IPS DF 6.9 (cell line): ENCODE measurements around the gene ABLIM1.

ENCODE experiments used
- DNase-seq: peaks from one replicate; pipeline ENCODE4 v3.0.0-alpha.2; 2013; ENCODE audit warnings: low read depth, low spot score
- H3K27ac ChIP-seq: one replicate; pipeline ENCODE4 v1.5.1; 2013; ENCODE audit warnings: low read length, control low read depth
- H3K27me3 ChIP-seq: 2 replicates; pipeline ENCODE4 v1.6.1; 2013; ENCODE audit warnings: mild to moderate bottlenecking, low read length; ENCODE audit not compliant: control insufficient read depth, insufficient read depth
- H3K36me3 ChIP-seq: 2 replicates; pipeline ENCODE4 v1.6.1; 2013; ENCODE audit warnings: low read length; ENCODE audit not compliant: control insufficient read depth, insufficient read depth
- H3K4me1 ChIP-seq: 2 replicates; pipeline ENCODE4 v1.6.1; 2013; ENCODE audit warnings: low read length; ENCODE audit not compliant: control insufficient read depth, insufficient read depth
- H3K4me3 ChIP-seq: 2 replicates; pipeline ENCODE4 v1.5.1; 2013; ENCODE audit warnings: mild to moderate bottlenecking, low read length
- H3K9me3 ChIP-seq: 2 replicates; pipeline ENCODE4 v1.6.1; 2013; ENCODE audit warnings: low read length, inconsistent platforms; ENCODE audit not compliant: control insufficient read depth, insufficient read depth
- WGBS: extraction: QIAGEN DNeasy Blood & Tissue Kit; methylation state at CpG from one replicate; pipeline ENCODE4 v1.1.7; 2013; ENCODE audit warnings: mixed read lengths, missing lambda C conversion rate; ENCODE audit not compliant: insufficient read length, insufficient coverage; 5-methylcytosine and 5-hydroxymethylcytosine counted together

ABLIM1 gene

DNA sequence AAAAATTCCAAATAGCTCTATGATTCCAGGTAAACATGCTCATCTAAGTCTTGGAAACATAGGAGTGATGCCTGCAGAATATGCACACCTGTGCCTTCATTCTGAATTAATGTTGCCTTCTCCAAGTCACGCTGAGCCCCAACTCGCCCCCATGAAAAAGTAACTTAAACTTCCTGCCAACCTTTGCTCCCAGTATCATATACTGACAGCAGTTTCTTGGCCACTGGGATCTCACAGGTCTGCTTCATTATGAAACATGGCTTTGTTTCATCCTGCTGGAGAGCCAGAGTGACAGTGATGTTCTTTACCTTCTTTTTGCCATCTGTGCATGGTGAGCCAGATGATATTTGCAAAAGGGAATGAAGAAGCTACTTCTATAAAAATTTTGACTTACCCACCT is 34.9 kb downstream of the ABLIM1 start:
- no peak overlapping the region for H3K27ac ChIP-seq
- H3K9me3 ChIP-seq = no peaks in the 10 kb centered on the region
- WGBS = no CpG with 5 or more reads among the region's 2 CpGs
- H3K27me3 ChIP-seq = no peaks in the 10 kb centered on the region
- H3K4me3 ChIP-seq = no peak overlapping the region
- H3K4me1 ChIP-seq = peaks cover 3% of the 10 kb centered on the region; the same call in 1 of the 2 replicates
- DNase-seq = no peak
- no peaks in the 10 kb centered on the region for H3K36me3 ChIP-seq

DNA sequence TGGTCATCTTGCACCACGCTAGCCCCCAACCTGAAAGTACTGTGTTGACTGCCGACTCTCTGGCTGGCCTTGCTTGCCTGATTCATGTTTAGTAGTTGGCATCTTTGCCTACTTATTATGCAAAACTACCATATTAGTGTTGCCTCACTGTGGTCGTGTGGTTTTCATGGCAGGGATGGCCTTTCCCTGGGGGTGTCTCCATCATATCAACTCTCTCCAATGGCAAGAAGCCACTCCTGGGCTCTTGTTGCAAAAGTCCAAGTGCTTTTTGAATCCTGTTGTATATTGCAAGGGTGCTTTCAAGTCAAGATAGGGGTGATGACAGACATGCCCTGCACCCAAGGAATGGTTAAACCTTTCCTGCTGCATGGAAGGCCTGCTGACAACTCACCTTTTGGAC is 39.4 kb downstream of the ABLIM1 start:
- Histone ChIP-seq H3K9me3 (no peaks in the 10 kb centered on the region), H3K4me1 (peaks cover 3% of the 10 kb centered on the region; the same call in 1 of the 2 replicates), H3K27ac (no peak overlapping the region), H3K4me3 (no peak overlapping the region), H3K27me3 (no peaks in the 10 kb centered on the region), H3K36me3 (no peaks in the 10 kb centered on the region)
- no CpG with 5 or more reads among the region's 3 CpGs for WGBS
- no peak for DNase-seq

DNA sequence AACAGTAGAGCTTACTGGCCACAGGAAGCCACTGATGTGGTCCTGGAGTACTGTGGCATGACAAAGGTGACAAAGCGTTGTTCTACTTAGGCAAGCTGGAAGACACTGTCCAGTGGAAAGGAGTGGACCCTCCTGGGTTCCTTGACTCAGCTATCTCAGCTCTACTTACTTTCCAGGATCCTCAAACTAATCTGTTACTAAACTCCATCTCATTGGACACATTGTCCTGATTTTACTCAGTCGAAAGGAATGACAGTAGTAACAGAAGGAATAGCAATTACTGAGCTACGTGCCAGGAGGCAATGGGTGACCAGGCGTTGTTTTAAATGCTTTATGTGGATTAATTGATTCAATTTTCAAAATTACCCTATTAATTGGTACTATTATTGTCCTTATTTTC is 41.6 kb downstream of the ABLIM1 start:
- no peaks in the 10 kb centered on the region for H3K36me3 ChIP-seq
- no CpG with 5 or more reads among the region's 4 CpGs for WGBS
- no peaks in the 10 kb centered on the region for H3K9me3 ChIP-seq

DNA sequence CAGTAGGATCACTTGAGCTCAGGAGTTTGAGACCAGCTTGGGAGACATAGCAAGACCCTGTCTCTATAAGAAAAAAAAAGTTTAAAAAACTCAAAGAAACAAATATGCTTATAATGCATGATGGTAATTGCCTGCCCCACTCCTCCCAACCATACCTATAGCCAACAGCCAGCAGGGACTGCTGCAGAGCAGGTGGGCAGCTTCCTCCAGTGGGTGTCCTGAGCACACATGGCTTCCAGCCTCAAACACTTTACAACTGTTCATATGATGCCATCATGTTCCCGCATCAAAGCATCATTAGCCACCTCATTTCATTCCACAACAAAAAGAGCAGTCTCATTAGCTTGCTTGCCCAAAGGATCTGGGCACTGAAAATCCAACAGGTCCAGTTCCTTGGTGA is 42.0 kb downstream of the ABLIM1 start:
- Histone ChIP-seq H3K27ac (no peak overlapping the region), H3K36me3 (no peaks in the 10 kb centered on the region), H3K4me1 (no peaks in the 10 kb centered on the region), H3K27me3 (no peaks in the 10 kb centered on the region), H3K4me3 (no peak overlapping the region), H3K9me3 (no peaks in the 10 kb centered on the region)
- no peak for DNase-seq
- WGBS = no CpG with 5 or more reads among the region's 1 CpG

More for the DNA sequence above, 41.6 kb downstream of the ABLIM1 start:
- Histone ChIP-seq H3K27ac (no peak overlapping the region), H3K4me1 (no peaks in the 10 kb centered on the region), H3K4me3 (no peak overlapping the region), H3K27me3 (no peaks in the 10 kb centered on the region)
- no peak for DNase-seq

DNA sequence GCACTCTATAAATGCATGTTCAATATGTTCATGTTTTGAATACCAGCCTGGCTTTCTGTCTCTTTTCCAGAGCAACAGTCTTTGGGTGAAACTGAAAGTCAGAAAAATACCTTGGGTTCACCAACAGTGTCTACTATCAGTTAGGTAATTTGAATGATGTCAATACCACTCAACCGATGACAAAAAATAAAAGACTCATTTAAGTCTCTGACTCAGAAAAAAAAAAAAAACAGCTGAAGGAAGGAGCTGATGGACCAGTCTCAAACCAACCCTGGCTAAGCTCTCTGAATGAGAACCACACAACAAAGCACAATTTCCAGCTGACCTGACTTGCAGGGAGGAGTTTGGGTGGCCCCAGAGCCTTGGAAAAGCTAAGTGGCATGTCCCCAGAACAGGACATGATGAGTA is 42.5 kb downstream of the ABLIM1 start:
- H3K4me1 ChIP-seq = no peaks in the 10 kb centered on the region
- no CpG with 5 or more reads among the region's 1 CpG for WGBS
- H3K9me3 ChIP-seq = no peaks in the 10 kb centered on the region
- H3K36me3 ChIP-seq = no peaks in the 10 kb centered on the region
- H3K27me3 ChIP-seq = no peaks in the 10 kb centered on the region
- H3K27ac ChIP-seq = no peak overlapping the region
- H3K4me3 ChIP-seq = no peak overlapping the region
- DNase-seq = no peak

DNA sequence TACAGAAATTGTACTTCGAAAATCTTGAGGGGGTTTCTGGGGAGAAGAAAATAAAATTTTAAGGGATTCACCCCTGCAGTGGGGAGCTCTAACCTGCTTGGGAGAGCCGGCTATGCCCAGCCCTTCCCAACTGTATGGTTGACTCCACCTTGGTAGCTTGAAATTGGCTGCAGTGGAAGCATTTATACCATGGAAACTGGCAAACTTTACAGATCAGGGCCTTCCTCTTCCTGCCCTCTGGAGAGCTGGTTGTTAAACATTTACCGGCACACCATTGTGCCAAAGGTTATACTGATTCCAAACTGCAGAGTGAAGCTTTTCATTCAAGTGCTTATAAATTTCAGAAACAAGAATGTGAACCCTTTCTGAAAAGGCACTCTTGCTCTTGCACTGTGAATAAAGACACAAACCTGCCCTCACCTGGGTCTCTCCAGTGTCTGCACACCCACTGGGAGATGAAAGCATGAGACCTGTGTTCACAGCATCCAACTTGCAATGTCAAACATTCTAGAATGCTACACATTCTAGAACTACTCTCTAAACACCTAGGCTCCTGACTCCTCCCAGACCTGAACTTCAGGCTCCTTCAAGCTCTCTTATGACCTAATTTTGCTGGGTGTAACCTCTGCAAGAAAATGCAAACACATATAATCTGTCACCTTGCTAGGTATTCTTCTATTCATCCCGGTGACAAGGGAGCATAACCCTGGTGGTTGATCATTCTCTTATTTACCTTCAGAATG is 44.7 kb downstream of the ABLIM1 start:
- WGBS = no CpG with 5 or more reads among the region's 4 CpGs
- Histone ChIP-seq H3K4me1 (no peaks in the 10 kb centered on the region), H3K27ac (no peak overlapping the region), H3K4me3 (no peak overlapping the region), H3K27me3 (no peaks in the 10 kb centered on the region; the same call in 1 of the 2 replicates), H3K36me3 (no peaks in the 10 kb centered on the region), H3K9me3 (no peaks in the 10 kb centered on the region)
- no peak for DNase-seq

DNA sequence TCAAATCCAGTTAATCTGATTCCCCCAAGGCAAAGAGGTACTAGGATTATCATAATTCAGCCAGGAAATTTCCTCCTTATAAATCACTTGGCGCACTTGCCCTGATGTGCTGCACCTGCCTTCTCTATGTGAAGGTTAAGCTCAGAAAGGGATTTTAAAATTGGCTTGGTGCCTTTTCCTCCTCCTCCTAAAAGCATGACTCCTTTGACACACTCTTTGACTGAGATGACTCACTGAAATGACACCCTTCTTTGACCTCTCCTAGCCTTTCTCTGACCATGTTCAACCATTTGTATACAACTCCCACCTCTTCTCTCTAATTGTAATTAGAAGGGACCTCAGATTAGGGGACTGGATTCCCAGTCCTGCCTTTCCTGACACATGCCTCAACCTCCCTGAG is 46.5 kb downstream of the ABLIM1 start:
- H3K4me1 ChIP-seq = no peaks in the 10 kb centered on the region
- H3K27me3 ChIP-seq = no peaks in the 10 kb centered on the region; the same call in 1 of the 2 replicates
- H3K9me3 ChIP-seq = no peaks in the 10 kb centered on the region
- WGBS = no CpG with 5 or more reads among the region's 1 CpG
- H3K36me3 ChIP-seq = no peaks in the 10 kb centered on the region
- H3K27ac ChIP-seq = no peak overlapping the region
- DNase-seq = no peak
- H3K4me3 ChIP-seq = no peak overlapping the region

DNA sequence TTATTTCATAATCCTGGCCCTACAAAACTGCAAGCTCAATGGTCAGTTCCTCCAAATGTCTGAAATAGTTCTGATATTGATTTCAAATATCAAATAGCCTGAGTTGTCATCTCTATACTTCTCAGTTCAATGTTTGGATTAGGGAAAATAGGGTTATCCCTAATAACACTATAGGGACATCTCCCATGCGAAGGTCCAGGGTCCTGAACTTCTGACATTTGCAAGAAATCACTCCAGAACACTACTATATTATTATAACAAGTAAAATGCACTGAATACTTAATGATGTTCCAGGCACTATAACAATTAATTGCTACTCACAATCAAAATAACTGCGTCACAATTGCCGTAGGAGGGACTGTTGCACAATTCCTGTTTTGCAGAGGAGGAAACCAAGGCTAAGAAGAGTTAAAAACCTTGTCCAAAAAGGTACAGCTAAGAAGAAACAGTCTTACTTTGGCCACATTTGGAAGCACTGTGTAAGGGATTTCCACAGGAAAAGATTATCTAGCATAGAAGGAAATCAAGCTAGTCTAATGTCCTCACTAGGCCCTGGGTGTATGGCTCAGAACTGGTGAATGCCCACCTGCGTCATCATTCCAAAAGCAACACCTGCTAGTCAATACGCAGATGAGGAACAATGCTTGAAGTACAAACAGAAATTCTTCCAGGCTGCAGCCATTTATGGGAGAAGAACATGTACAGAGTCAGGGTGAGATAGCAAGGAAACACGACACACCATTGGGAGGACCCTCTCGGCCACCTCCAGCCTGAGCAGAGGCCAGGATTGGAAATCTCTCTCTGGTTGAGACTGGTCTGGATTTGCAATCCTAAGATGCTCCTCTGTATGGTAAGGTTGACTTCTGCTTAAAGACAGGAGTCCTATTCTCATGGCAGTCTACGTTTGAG is 48.3 kb downstream of the ABLIM1 start:
- Histone ChIP-seq H3K36me3 (no peaks in the 10 kb centered on the region), H3K4me3 (no peak overlapping the region), H3K27ac (no peak overlapping the region), H3K9me3 (no peaks in the 10 kb centered on the region), H3K4me1 (no peaks in the 10 kb centered on the region), H3K27me3 (no peaks in the 10 kb centered on the region; the same call in 1 of the 2 replicates)
- no CpG with 5 or more reads among the region's 8 CpGs for WGBS
- no peak for DNase-seq

DNA sequence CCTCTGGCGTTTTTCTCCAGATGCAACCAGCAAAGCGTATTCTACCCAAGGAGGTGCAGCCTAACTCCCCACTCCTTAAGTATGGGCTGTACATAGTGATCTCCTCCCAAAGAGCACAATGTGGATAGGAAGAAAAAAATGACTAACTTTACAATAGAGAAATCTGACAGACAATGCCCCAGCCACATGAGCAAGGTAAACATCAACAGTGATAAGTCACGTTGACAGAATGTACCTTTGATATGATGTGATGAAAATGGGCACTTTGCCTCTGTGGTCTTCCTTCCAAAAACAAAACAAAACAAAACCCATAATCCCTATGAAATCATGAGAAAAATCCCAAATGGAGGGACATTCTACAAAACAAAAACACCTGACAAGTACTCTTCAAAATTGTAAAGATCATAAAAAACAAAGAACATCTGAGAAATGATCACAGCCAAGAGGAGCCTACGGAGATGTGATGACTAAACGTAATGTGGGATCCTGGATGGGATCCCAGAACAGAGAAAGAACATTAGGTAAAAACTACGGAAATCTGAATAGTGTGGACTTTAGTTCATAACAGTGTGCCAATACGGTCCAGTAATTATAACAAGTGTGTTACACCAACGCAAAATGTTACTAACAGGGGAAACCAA is 50.6 kb downstream of the ABLIM1 start:
- Histone ChIP-seq H3K9me3 (no peaks in the 10 kb centered on the region), H3K27me3 (no peaks in the 10 kb centered on the region; the same call in 1 of the 2 replicates), H3K27ac (no peak overlapping the region), H3K36me3 (no peaks in the 10 kb centered on the region), H3K4me3 (no peak overlapping the region), H3K4me1 (no peaks in the 10 kb centered on the region)
- WGBS = no CpG with 5 or more reads among the region's 8 CpGs
- no peak for DNase-seq

DNA sequence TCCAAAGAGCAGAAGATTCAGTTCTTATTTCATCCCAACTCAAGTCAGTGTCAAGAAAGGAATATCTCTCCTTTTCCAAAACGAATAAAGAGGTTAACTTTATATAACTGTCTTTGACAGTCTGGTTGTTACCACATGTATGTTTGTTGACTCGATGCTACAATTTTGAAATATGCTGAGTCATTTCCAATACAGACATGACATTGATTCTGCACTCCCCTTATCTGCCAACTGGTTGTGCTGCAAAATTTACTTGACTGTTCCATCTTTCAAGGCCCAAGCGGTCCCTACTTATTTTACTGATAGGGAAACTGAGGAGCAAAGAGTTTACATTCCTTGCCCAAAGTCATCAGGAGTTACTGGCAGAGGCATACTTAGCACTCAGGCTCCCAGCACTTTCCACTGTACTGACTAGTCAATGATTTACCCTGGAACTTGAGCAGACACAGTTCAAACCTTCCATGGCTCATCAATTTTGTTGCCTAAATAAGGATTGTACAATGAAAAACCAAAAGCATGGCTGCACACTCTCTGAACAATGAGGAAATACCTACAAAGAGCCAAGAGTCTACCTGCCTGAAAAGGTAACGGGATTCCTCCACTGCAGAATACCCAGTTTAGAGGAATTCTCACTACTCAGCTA is 52.8 kb downstream of the ABLIM1 start:
- no peaks in the 10 kb centered on the region; the same call in 1 of the 2 replicates for H3K27me3 ChIP-seq
- no peaks in the 10 kb centered on the region for H3K36me3 ChIP-seq
- no peaks in the 10 kb centered on the region for H3K4me1 ChIP-seq
- H3K27ac ChIP-seq = no peak overlapping the region
- H3K9me3 ChIP-seq = no peaks in the 10 kb centered on the region
- WGBS = no CpG with 5 or more reads among the region's 4 CpGs
- no peak for DNase-seq
- no peak overlapping the region for H3K4me3 ChIP-seq
